K562 (cell line): ENCODE data around the gene HAUS2. TPM values are rescaled to one million over a fixed set of nuclear protein-coding genes. Genes with fewer than 3 reads are reported as not detected.
A peak's percentile ranks its signal among the peaks of the same experiment; 100 is the strongest.

Experiments
- ARID1B ChIP-seq: fragments of 450-650 bp; IDR thresholded peaks from 2 replicates; pipeline ENCODE4 v1.6.1; 2016; ENCODE audit warnings: antibody characterized with exemption, mild to moderate bottlenecking, inconsistent platforms
- BACH1 ChIP-seq: fragments of 200-800 bp; sonication (Bioruptor generic); IDR thresholded peaks from 2 replicates; pipeline ENCODE4 v1.6.1; 2016; ENCODE audit warnings: missing genetic modification characterization, missing compliant biosample characterization
- CBFA2T3 ChIP-seq: fragments of 450-650 bp; IDR thresholded peaks from 2 replicates; pipeline ENCODE4 v1.6.1; 2017
- CBX1 ChIP-seq: sonication (generic); IDR thresholded peaks from 2 replicates; pipeline ENCODE4 v1.6.1; 2016; ENCODE audit warnings: antibody characterized with exemption, low read depth, mild to moderate bottlenecking
- E2F3 ChIP-seq: fragments of 250-450 bp; sonication (Bioruptor Pico); IDR thresholded peaks from 2 replicates; pipeline ENCODE4 v1.4.0; 2020; ENCODE audit warnings: mild to moderate bottlenecking
- GTF2A2 ChIP-seq: IDR thresholded peaks from 2 replicates; pipeline ENCODE4 v1.6.1; 2016; ENCODE audit warnings: mild to moderate bottlenecking, missing genetic modification characterization, missing compliant biosample characterization
- NCOA4 ChIP-seq: fragments of 450-650 bp; IDR thresholded peaks from 2 replicates; pipeline ENCODE4 v1.6.1; 2018; ENCODE audit warnings: mild to moderate bottlenecking; ENCODE audit not compliant: partially characterized antibody
- TEAD4 ChIP-seq, 2 experiments: sonication (generic) in 1 of 2; formaldehyde crosslinking in 1 of 2; IDR thresholded peaks; 2 replicates each; pipeline versions ENCODE4 v1.6.1 to v1.8.0; 2012 to 2022; ENCODE audit warnings: borderline replicate concordance in 1 of 2, inconsistent platforms in 1 of 2, low read length in 1 of 2, mild to moderate bottlenecking in 1 of 2, missing genetic modification reagents in 1 of 2
- ZNF134 ChIP-seq: fragments of 250-450 bp; sonication (Bioruptor Pico); conservative IDR thresholded peaks from 2 replicates; pipeline ENCODE4 v1.4.0; 2020
- ZNF354B ChIP-seq: fragments of 250-450 bp; sonication (Bioruptor Pico); IDR thresholded peaks from 2 replicates; pipeline ENCODE4 v1.4.0; 2020
- ZNF561 ChIP-seq: fragments of 450-650 bp; formaldehyde crosslinking; conservative IDR thresholded peaks from 2 replicates; pipeline ENCODE4 v1.4.0; 2020; ENCODE audit warnings: mild to moderate bottlenecking, moderate library complexity
- ZNF644 ChIP-seq: fragments of 200-800 bp; sonication (Bioruptor generic); IDR thresholded peaks from 2 replicates; pipeline ENCODE4 v1.6.1; 2016; ENCODE audit warnings: low read depth, missing genetic modification characterization, missing compliant biosample characterization
- ZNF766 ChIP-seq: fragments of 200-800 bp; sonication (Bioruptor generic); conservative IDR thresholded peaks from 2 replicates; pipeline ENCODE4 v1.6.1; 2016; ENCODE audit warnings: missing genetic modification characterization, missing compliant biosample characterization
- polyA plus RNA-seq, 8 experiments: library from polyadenylated mRNA; depleted of rRNA in 4 of 8; stranded (reverse) in 5 of 8; unstranded in 3 of 8; fragments of >200 nt; fragmentation: Nextera tagmentation in 2 of 8; fragmentation: Illumina TruSeq in 1 of 8; extraction: Ambion mirVana in 2 of 8; extraction: Trizol in 1 of 8; gene quantifications; 2 replicates each; pipeline versions ENCODE4 v1.2.1 to v1.2.3, GENCODE V29; 2011 to 2014; ENCODE audit warnings: inconsistent platforms in 1 of 8, missing spikeins in 1 of 8
- total RNA-seq, 7 experiments: library from RNA; depleted of rRNA in 6 of 7; stranded (reverse); fragments of >200 nt in 6 of 7; fragmentation: Illumina TruSeq in 2 of 7; extraction: Trizol in 2 of 7; gene quantifications; 2 replicates each; pipeline versions ENCODE4 v1.2.1 to v1.2.3, GENCODE V29; 2011 to 2021; ENCODE audit warnings: low replicate concordance in 1 of 7
- TF ChIP-seq, protein P1 (sequence below), 2 experiments: fragments of 450-650 bp; IDR thresholded peaks; 2 replicates each; pipeline ENCODE4 v1.6.1; 2016; ENCODE audit warnings: mild to moderate bottlenecking in 2 of 2, borderline replicate concordance in 1 of 2, low read depth in 1 of 2, moderate library complexity in 1 of 2
- TF ChIP-seq, protein P2 (sequence below): fragments of 450-650 bp; IDR thresholded peaks from one replicate; pipeline ENCODE4 v1.6.1; 2018; ENCODE audit warnings: mild to moderate bottlenecking, moderate library complexity; ENCODE audit not compliant: partially characterized antibody
- TF ChIP-seq, protein P3 (sequence below): sonication (generic); formaldehyde crosslinking; IDR thresholded peaks from 2 replicates; pipeline ENCODE4 v1.9.0; 2022; ENCODE audit warnings: mild to moderate bottlenecking, missing genetic modification reagents
- TF ChIP-seq, protein P4 (sequence below): fragments of 250-450 bp; sonication (Bioruptor Pico); IDR thresholded peaks from 2 replicates; pipeline ENCODE4 v1.8.0; 2022; ENCODE audit warnings: inconsistent platforms

HAUS2 gene
- total and polyA plus RNA-seq, 9 of the 15 experiments (the other 6 are each of a cell fraction or from before 2014, with no cell fraction given), result 30.6 to 64.9 (median 54.1) TPM

DNA sequence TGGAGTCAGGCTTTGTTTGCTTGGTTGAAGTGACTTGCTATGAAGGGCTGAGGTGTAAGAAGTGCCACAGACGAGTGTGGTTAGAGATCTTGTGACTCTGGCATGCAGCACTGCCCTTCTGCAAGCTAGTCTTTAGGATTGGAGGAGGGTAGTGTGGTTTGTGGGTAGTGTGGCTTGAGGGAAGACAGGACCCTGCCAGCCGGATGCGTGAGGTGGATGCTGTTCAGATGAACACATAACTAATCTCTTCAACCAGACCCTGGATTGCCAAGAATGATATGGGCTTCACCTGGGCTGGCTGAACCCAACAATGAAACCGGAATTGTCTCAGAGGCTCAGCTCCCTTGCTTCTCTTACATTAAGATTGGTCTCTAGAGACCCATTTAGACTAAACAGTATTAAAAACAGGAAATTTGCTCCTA is 59.5 kb downstream of the HAUS2 start (continued):
- TF ChIP-seq, protein P1, sequence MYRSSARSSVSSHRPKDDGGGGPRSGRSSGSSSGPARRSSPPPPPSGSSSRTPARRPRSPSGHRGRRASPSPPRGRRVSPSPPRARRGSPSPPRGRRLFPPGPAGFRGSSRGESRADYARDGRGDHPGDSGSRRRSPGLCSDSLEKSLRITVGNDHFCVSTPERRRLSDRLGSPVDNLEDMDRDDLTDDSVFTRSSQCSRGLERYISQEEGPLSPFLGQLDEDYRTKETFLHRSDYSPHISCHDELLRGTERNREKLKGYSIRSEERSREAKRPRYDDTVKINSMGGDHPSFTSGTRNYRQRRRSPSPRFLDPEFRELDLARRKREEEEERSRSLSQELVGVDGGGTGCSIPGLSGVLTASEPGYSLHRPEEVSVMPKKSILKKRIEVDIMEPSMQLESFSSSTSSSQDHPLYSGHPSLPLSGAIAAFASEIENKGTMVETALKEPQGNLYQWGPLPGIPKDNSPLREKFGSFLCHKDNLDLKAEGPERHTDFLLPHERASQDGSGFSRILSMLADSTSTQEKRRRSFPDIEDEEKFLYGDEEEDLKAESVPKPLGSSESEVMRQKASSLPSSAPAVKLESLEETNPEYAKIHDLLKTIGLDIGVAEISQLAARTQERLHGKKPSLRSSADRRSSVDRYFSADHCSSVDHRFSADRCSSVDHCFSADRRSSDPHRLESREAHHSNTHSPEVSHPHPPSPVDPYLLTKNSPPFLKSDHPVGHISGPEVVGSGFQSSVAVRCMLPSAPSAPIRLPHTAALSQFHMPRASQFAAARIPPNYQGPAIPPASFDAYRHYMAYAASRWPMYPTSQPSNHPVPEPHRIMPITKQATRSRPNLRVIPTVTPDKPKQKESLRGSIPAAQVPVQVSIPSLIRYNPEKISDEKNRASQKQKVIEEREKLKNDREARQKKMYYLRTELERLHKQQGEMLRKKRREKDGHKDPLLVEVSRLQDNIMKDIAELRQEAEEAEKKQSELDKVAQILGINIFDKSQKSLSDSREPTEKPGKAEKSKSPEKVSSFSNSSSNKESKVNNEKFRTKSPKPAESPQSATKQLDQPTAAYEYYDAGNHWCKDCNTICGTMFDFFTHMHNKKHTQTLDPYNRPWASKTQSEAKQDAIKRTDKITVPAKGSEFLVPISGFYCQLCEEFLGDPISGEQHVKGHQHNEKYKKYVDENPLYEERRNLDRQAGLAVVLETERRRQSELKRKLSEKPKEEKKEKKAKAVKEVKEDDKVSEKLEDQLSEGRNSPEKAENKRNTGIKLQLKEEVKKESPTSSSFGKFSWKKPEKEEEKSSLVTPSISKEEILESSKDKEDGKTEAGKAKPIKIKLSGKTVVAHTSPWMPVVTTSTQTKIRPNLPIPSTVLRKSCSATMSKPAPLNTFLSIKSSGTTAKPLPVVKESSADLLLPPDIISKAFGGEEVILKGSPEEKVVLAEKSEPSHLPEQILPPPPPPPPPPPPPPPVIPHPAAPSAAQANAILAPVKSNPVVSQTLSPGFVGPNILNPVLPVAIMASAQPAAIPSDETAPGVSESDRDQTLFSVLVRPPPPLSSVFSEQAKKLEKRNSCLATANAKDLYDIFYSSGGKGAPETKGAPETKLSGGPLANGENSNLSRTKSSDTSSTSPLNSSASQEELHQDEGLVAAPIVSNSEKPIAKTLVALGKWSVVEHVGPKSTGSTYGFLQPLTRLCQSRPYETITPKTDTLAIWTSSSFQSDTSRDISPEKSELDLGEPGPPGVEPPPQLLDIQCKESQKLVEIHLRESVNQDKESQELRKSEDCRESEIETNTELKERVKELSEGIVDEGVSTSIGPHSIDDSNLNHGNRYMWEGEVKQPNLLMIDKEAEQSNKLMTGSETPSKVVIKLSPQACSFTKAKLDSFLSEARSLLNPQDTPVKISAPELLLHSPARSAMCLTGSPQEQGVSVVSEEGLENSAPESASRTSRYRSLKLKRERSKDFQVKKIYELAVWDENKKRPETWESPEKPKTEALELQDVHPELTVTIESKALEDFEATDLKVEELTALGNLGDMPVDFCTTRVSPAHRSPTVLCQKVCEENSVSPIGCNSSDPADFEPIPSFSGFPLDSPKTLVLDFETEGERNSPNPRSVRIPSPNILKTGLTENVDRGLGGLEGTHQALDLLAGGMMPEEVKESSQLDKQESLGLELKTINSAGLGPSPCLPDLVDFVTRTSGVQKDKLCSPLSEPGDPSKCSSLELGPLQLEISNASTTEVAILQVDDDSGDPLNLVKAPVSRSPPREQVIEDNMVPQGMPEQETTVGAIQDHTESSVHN (IDR thresholded peaks at IDR 0.05; ENCODE audit: borderline replicate concordance in 1 of 2, low read depth in 1 of 2), result no peak
- no peak for TF ChIP-seq CBX1
- TF ChIP-seq ZNF354B (CRISPR knock-in tag), result no peak
- TF ChIP-seq E2F3 (CRISPR knock-in tag), result no peak
- no peak for TF ChIP-seq GTF2A2 (tag)
- TF ChIP-seq, protein P2, sequence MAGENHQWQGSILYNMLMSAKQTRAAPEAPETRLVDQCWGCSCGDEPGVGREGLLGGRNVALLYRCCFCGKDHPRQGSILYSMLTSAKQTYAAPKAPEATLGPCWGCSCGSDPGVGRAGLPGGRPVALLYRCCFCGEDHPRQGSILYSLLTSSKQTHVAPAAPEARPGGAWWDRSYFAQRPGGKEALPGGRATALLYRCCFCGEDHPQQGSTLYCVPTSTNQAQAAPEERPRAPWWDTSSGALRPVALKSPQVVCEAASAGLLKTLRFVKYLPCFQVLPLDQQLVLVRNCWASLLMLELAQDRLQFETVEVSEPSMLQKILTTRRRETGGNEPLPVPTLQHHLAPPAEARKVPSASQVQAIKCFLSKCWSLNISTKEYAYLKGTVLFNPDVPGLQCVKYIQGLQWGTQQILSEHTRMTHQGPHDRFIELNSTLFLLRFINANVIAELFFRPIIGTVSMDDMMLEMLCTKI, result no peak
- peak; percentile 73 for TF ChIP-seq CBFA2T3
- TF ChIP-seq, protein P3, sequence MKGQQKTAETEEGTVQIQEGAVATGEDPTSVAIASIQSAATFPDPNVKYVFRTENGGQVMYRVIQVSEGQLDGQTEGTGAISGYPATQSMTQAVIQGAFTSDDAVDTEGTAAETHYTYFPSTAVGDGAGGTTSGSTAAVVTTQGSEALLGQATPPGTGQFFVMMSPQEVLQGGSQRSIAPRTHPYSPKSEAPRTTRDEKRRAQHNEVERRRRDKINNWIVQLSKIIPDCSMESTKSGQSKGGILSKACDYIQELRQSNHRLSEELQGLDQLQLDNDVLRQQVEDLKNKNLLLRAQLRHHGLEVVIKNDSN, result no peak
- no peak for TF ChIP-seq ZNF561 (CRISPR knock-in tag)
- 0 out of 2 replicates have a peak, but pooled peaks have one; percentile 30 for TF ChIP-seq ZNF766
- TF ChIP-seq, protein P4, sequence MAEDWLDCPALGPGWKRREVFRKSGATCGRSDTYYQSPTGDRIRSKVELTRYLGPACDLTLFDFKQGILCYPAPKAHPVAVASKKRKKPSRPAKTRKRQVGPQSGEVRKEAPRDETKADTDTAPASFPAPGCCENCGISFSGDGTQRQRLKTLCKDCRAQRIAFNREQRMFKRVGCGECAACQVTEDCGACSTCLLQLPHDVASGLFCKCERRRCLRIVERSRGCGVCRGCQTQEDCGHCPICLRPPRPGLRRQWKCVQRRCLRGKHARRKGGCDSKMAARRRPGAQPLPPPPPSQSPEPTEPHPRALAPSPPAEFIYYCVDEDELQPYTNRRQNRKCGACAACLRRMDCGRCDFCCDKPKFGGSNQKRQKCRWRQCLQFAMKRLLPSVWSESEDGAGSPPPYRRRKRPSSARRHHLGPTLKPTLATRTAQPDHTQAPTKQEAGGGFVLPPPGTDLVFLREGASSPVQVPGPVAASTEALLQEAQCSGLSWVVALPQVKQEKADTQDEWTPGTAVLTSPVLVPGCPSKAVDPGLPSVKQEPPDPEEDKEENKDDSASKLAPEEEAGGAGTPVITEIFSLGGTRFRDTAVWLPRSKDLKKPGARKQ (CRISPR knock-in tag), result no peak
- peak; percentile 62 for TF ChIP-seq ARID1B
- peak; percentile 78; the same call in 1 of the 2 replicates for TF ChIP-seq TEAD4 (IDR thresholded peaks at IDR 0.05; ENCODE audit: low read length)
- TF ChIP-seq TEAD4 (CRISPR knock-in tag; IDR thresholded peaks at IDR 0.05; ENCODE audit: borderline replicate concordance), result no peak
- no peak for TF ChIP-seq ZNF644 (tag)
- no peak for TF ChIP-seq ZNF134 (CRISPR knock-in tag)
- TF ChIP-seq BACH1 (tag), result no peak
- TF ChIP-seq NCOA4, result no peak
